K562 (cell line): ENCODE data around the gene ARHGAP11B. TPM values are rescaled to one million over a fixed set of nuclear protein-coding genes. Genes with fewer than 3 reads are reported as not detected.

Experiments
- polyA plus RNA-seq, 8 experiments: library from polyadenylated mRNA; depleted of rRNA in 4 of 8; stranded (reverse) in 5 of 8; unstranded in 3 of 8; fragments of >200 nt; fragmentation: Nextera tagmentation in 2 of 8; fragmentation: Illumina TruSeq in 1 of 8; extraction: Ambion mirVana in 2 of 8; extraction: Trizol in 1 of 8; gene quantifications; 2 replicates each; pipeline versions ENCODE4 v1.2.1 to v1.2.3, GENCODE V29; 2011 to 2014; ENCODE audit warnings: inconsistent platforms in 1 of 8, missing spikeins in 1 of 8
- small RNA-seq: library from RNA; depleted of rRNA; stranded (forward); fragments of <200 nt; gene quantifications from one replicate; pipeline ENCODE3, GENCODE V24; 2014
- total RNA-seq, 7 experiments: library from RNA; depleted of rRNA in 6 of 7; stranded (reverse); fragments of >200 nt in 6 of 7; fragmentation: Illumina TruSeq in 2 of 7; extraction: Trizol in 2 of 7; gene quantifications; 2 replicates each; pipeline versions ENCODE4 v1.2.1 to v1.2.3, GENCODE V29; 2011 to 2021; ENCODE audit warnings: low replicate concordance in 1 of 7

ARHGAP11B gene

Small RNA genes lying within 50 kb of the gene (small RNA-seq; reads per million reads assigned to genes)
- gene RF00019 (not detected), gene RF00096 (not detected), gene RN7SL628P (not detected)

Other genes starting within 250 kb of the ARHGAP11B start
- gene CHRFAM7A, start 232.6 kb upstream of the ARHGAP11B start, total RNA-seq (2014; rRNA removed): not detected in 2 replicates
- gene CHRFAM7A, start 232.6 kb upstream of the ARHGAP11B start, total RNA-seq (2014; rRNA removed; fragmentation: Illumina TruSeq; extraction: Trizol): not detected in 2 replicates
- gene CHRFAM7A, start 232.6 kb upstream of the ARHGAP11B start, total RNA-seq (2015; rRNA removed; fragmentation: Illumina TruSeq; extraction: Trizol): not detected in 2 replicates
- gene CHRFAM7A, start 232.6 kb upstream of the ARHGAP11B start, total RNA-seq (2021): not detected in 2 replicates
- gene CHRFAM7A, start 232.6 kb upstream of the ARHGAP11B start, polyA plus RNA-seq (2011; rRNA removed): not detected in 2 replicates
- not detected in 2 replicates for gene CHRFAM7A, start 232.6 kb upstream of the ARHGAP11B start, polyA plus RNA-seq (2014; fragmentation: Illumina TruSeq; extraction: Trizol)
- not detected for gene CHRFAM7A, start 232.6 kb upstream of the ARHGAP11B start, polyA plus RNA-seq (2014; fragmentation: Nextera tagmentation; extraction: Ambion mirVana)
- 0.93 TPM in 1 of 2 replicates, not detected in the other for gene CHRFAM7A, start 232.6 kb upstream of the ARHGAP11B start, polyA plus RNA-seq (2014; rRNA removed)
- gene GOLGA8R, start 211.9 kb upstream of the ARHGAP11B start, total RNA-seq (2014; rRNA removed): 0.04 TPM in 1 of 2 replicates, not detected in the other
- gene GOLGA8R, start 211.9 kb upstream of the ARHGAP11B start, total RNA-seq (2014; rRNA removed; fragmentation: Illumina TruSeq; extraction: Trizol): 0.10 TPM in 1 of 2 replicates, not detected in the other
- gene GOLGA8R, start 211.9 kb upstream of the ARHGAP11B start, total RNA-seq (2015; rRNA removed; fragmentation: Illumina TruSeq; extraction: Trizol): 0.07 TPM in 1 of 2 replicates, not detected in the other
- 0.04 and 0.11 TPM in 2 replicates for gene GOLGA8R, start 211.9 kb upstream of the ARHGAP11B start, total RNA-seq (2021)
- 0.05 TPM in 1 of 2 replicates, not detected in the other for gene GOLGA8R, start 211.9 kb upstream of the ARHGAP11B start, polyA plus RNA-seq (2011; rRNA removed)
- gene GOLGA8R, start 211.9 kb upstream of the ARHGAP11B start, polyA plus RNA-seq (2014; fragmentation: Illumina TruSeq; extraction: Trizol): 0.12 TPM in 1 of 2 replicates, not detected in the other
- under 1 TPM in 1 of 2 experiments, not detected in 1; 0.01 TPM for gene GOLGA8R, start 211.9 kb upstream of the ARHGAP11B start, polyA plus RNA-seq (2014; fragmentation: Nextera tagmentation; extraction: Ambion mirVana)
- gene GOLGA8R, start 211.9 kb upstream of the ARHGAP11B start, polyA plus RNA-seq (2014; rRNA removed): 0.04 and 0.36 TPM in 2 replicates
- 0.23 TPM in 1 of 2 replicates, not detected in the other for gene GOLGA8Q, start 74.1 kb upstream of the ARHGAP11B start, total RNA-seq (2014; rRNA removed)
- gene GOLGA8Q, start 74.1 kb upstream of the ARHGAP11B start, total RNA-seq (2014; rRNA removed; fragmentation: Illumina TruSeq; extraction: Trizol): 0.07 TPM in 1 of 2 replicates, not detected in the other
- not detected in 2 replicates for gene GOLGA8Q, start 74.1 kb upstream of the ARHGAP11B start, total RNA-seq (2015; rRNA removed; fragmentation: Illumina TruSeq; extraction: Trizol)
- gene GOLGA8Q, start 74.1 kb upstream of the ARHGAP11B start, total RNA-seq (2021): not detected in 2 replicates
- gene GOLGA8Q, start 74.1 kb upstream of the ARHGAP11B start, polyA plus RNA-seq (2011; rRNA removed): not detected in 2 replicates
- not detected in 2 replicates for gene GOLGA8Q, start 74.1 kb upstream of the ARHGAP11B start, polyA plus RNA-seq (2014; fragmentation: Illumina TruSeq; extraction: Trizol)
- gene GOLGA8Q, start 74.1 kb upstream of the ARHGAP11B start, polyA plus RNA-seq (2014; fragmentation: Nextera tagmentation; extraction: Ambion mirVana): not detected
- gene GOLGA8Q, start 74.1 kb upstream of the ARHGAP11B start, polyA plus RNA-seq (2014; rRNA removed): not detected in 2 replicates
- not detected in 2 replicates for gene GOLGA8H, start 22.1 kb upstream of the ARHGAP11B start, total RNA-seq (2014; rRNA removed)
- not detected in 2 replicates for gene GOLGA8H, start 22.1 kb upstream of the ARHGAP11B start, total RNA-seq (2014; rRNA removed; fragmentation: Illumina TruSeq; extraction: Trizol)
- not detected in 2 replicates for gene GOLGA8H, start 22.1 kb upstream of the ARHGAP11B start, total RNA-seq (2015; rRNA removed; fragmentation: Illumina TruSeq; extraction: Trizol)
- gene GOLGA8H, start 22.1 kb upstream of the ARHGAP11B start, total RNA-seq (2021): not detected in 2 replicates
- not detected in 2 replicates for gene GOLGA8H, start 22.1 kb upstream of the ARHGAP11B start, polyA plus RNA-seq (2011; rRNA removed)
- not detected in 2 replicates for gene GOLGA8H, start 22.1 kb upstream of the ARHGAP11B start, polyA plus RNA-seq (2014; fragmentation: Illumina TruSeq; extraction: Trizol)
- gene GOLGA8H, start 22.1 kb upstream of the ARHGAP11B start, polyA plus RNA-seq (2014; fragmentation: Nextera tagmentation; extraction: Ambion mirVana): not detected
- 0.04 TPM in 1 of 2 replicates, not detected in the other for gene GOLGA8H, start 22.1 kb upstream of the ARHGAP11B start, polyA plus RNA-seq (2014; rRNA removed)